Measurements from ENCODE around the gene GOLGA1.

GRCh38 chr9:124911766-124912165 lies 29.1 kb downstream of the GOLGA1 start:
- no peak for TF ChIP-seq POLR2A (IDR thresholded peaks at IDR 0.05; ENCODE audit: low read depth, low read length)
- TF ChIP-seq POLR2AphosphoS5 (IDR thresholded peaks at IDR 0.05; ENCODE audit: low read depth, low read length) = no peak

All from GM12892 (cell line).